Spleen (tissue), 7 donors: ENCODE measurements around the gene RHEX.

ENCODE experiments used
- CTCF ChIP-seq, 11 experiments: fragments of 200-600 bp in 7 of 11; fragments of 450-650 bp in 4 of 11; sonication (generic) in 4 of 11; IDR thresholded peaks in 8 of 11; conservative IDR thresholded peaks in 3 of 11; 1 replicate in 7 of 11; 2 replicates in 4 of 11; pipeline versions ENCODE4 v1.4.0 to v1.8.0; 2016 to 2021; ENCODE audit warnings: antibody characterized with exemption in 11 of 11, inconsistent platforms in 4 of 11, mild to moderate bottlenecking in 1 of 11
- POLR2A ChIP-seq, 3 donors: fragments of 450-650 bp; IDR thresholded peaks; one replicate each; pipeline ENCODE4 v1.5.1; 2017; ENCODE audit warnings: antibody characterized with exemption in 3 of 3, mild to moderate bottlenecking in 1 of 3
- donor health status: DM: no; HTN: no; CAD: no; lungs with moderate emphysema.
- donor health status: DM: no; HTN: no; CAD: no.
- donor health status: DM: no; HTN: no; CAD: no.

- TF ChIP-seq POLR2A (IDR thresholded peaks at IDR 0.05) (no peak), CTCF (IDR thresholded peaks at IDR 0.05 in 8 of 11, conservative IDR thresholded peaks at IDR 0.05 in 3 of 11) (no peak)
Measured at GRCh38 chr1:206029484-206029883, 23.5 kb upstream of the RHEX start.
